ENCODE data around the gene PTPRG.

The PTPRG gene

GRCh38 chr3:61617651-61618050 lies 56.3 kb downstream of the PTPRG start:
- TF ChIP-seq CTCF (conservative IDR thresholded peaks at IDR 0.05) (no peak), ZFX (IDR thresholded peaks at IDR 0.05) (no peak)
- H3K27ac ChIP-seq, result no peak overlapping the region

- TF ChIP-seq CTCF (conservative IDR thresholded peaks at IDR 0.05) (no peak), ZFX (IDR thresholded peaks at IDR 0.05) (no peak)
- no peak overlapping the region for H3K27ac ChIP-seq
Observed at GRCh38 chr3:61618231-61618630, 56.9 kb downstream of the PTPRG start.

GRCh38 chr3:61618871-61619270 lies 57.5 kb downstream of the PTPRG start:
- TF ChIP-seq ZFX (IDR thresholded peaks at IDR 0.05), result no peak

GRCh38 chr3:61620073-61620472 lies 58.7 kb downstream of the PTPRG start:
- H3K27ac ChIP-seq, result no peak overlapping the region
- TF ChIP-seq CTCF (conservative IDR thresholded peaks at IDR 0.05), result no peak
- no peak for TF ChIP-seq ZFX (IDR thresholded peaks at IDR 0.05)

More at GRCh38 chr3:61618871-61619270, 57.5 kb downstream of the PTPRG start:
- H3K27ac ChIP-seq, result no peak overlapping the region

GRCh38 chr3:61624300-61624699 lies 62.9 kb downstream of the PTPRG start:
- no peak for TF ChIP-seq CTCF (conservative IDR thresholded peaks at IDR 0.05)
- no peak overlapping the region for H3K27ac ChIP-seq

- TF ChIP-seq ZFX (IDR thresholded peaks at IDR 0.05) (no peak), CTCF (conservative IDR thresholded peaks at IDR 0.05) (no peak)
- H3K27ac ChIP-seq, result no peak overlapping the region
Observed at GRCh38 chr3:61625429-61625828, 64.1 kb downstream of the PTPRG start.

GRCh38 chr3:61626484-61626883 lies 65.1 kb downstream of the PTPRG start:
- H3K27ac ChIP-seq, result no peak overlapping the region
- TF ChIP-seq ZFX (IDR thresholded peaks at IDR 0.05), result no peak
- TF ChIP-seq CTCF (conservative IDR thresholded peaks at IDR 0.05), result no peak

GRCh38 chr3:61627768-61628185 lies 66.4 kb downstream of the PTPRG start:
- no peak overlapping the region for H3K27ac ChIP-seq
- TF ChIP-seq ZFX (IDR thresholded peaks at IDR 0.05) (no peak), CTCF (conservative IDR thresholded peaks at IDR 0.05) (no peak)
